HepG2 (cell line): ENCODE results near the gene NINL. TPM values are rescaled to one million over a fixed set of nuclear protein-coding genes. Genes with fewer than 3 reads are reported as not detected.

Experiments
- FOXJ3 ChIP-seq: sonication (generic); formaldehyde crosslinking; IDR thresholded peaks from 2 replicates; pipeline ENCODE4 v1.4.0; 2020; ENCODE audit warnings: missing genetic modification reagents, mild to moderate bottlenecking, borderline replicate concordance
- FOXO1 ChIP-seq: sonication (generic); formaldehyde crosslinking; IDR thresholded peaks from 2 replicates; pipeline ENCODE4 v1.4.0; 2020; ENCODE audit warnings: missing genetic modification reagents
- GPN1 ChIP-seq: sonication (generic); formaldehyde crosslinking; IDR thresholded peaks from 2 replicates; pipeline ENCODE4 v1.5.1; 2020; ENCODE audit warnings: missing genetic modification reagents, borderline replicate concordance
- KDM3A ChIP-seq: IDR thresholded peaks from 2 replicates; pipeline ENCODE4 v1.6.1; 2018; ENCODE audit warnings: low read depth, missing compliant biosample characterization
- KLF15 ChIP-seq: sonication (generic); formaldehyde crosslinking; IDR thresholded peaks from 2 replicates; pipeline ENCODE4 v1.8.1; 2023; ENCODE audit warnings: borderline replicate concordance, mild to moderate bottlenecking, inconsistent platforms, missing genetic modification reagents, mixed read lengths
- YEATS4 ChIP-seq: sonication (generic); formaldehyde crosslinking; IDR thresholded peaks from 2 replicates; pipeline ENCODE4 v1.4.0; 2020; ENCODE audit warnings: missing genetic modification reagents, borderline replicate concordance
- ZNF20 ChIP-seq: sonication (generic); formaldehyde crosslinking; IDR thresholded peaks from 2 replicates; pipeline ENCODE4 v1.4.0; 2020; ENCODE audit warnings: mild to moderate bottlenecking, moderate library complexity, missing genetic modification reagents
- ZNF205 ChIP-seq: IDR thresholded peaks from 2 replicates; pipeline ENCODE4 v1.6.1; 2018; ENCODE audit warnings: missing biosample characterization, missing genetic modification reagents
- polyA plus RNA-seq, 8 experiments: library from polyadenylated mRNA; depleted of rRNA in 3 of 8; stranded (reverse) in 7 of 8; unstranded in 1 of 8; fragments of >200 nt; fragmentation: Illumina TruSeq in 4 of 8; extraction: Trizol in 4 of 8; gene quantifications; 2 replicates each; pipeline versions ENCODE4 v1.2.1 to v1.2.3, GENCODE V29; 2011 to 2016; ENCODE audit warnings: low read depth in 4 of 8, missing spikeins in 1 of 8, mixed read lengths in 1 of 8; ENCODE audit not compliant: insufficient read depth in 1 of 8
- total RNA-seq, 5 experiments: library from RNA; depleted of rRNA; stranded (reverse); fragments of >200 nt; fragmentation: Illumina TruSeq; extraction: Trizol; gene quantifications; 2 replicates each; pipeline ENCODE4 v1.2.3, GENCODE V29; 2016; ENCODE audit warnings: low read depth in 1 of 5
- TF ChIP-seq, protein P1 (sequence below): sonication (generic); formaldehyde crosslinking; conservative IDR thresholded peaks from 2 replicates; pipeline ENCODE4 v1.4.0; 2020; ENCODE audit warnings: missing genetic modification reagents
- TF ChIP-seq, protein P2 (sequence below): sonication (generic); formaldehyde crosslinking; IDR thresholded peaks from 2 replicates; pipeline ENCODE4 v1.4.0; 2020; ENCODE audit warnings: mild to moderate bottlenecking, missing genetic modification reagents
- TF ChIP-seq, protein P3 (sequence below), 2 experiments: sonication (generic) in 1 of 2; formaldehyde crosslinking in 1 of 2; IDR thresholded peaks; 2 replicates each; pipeline versions ENCODE4 v1.5.1 to v1.6.1; 2011 to 2020; ENCODE audit warnings: borderline replicate concordance in 1 of 2, low read depth in 1 of 2, low read length in 1 of 2, mild to moderate bottlenecking in 1 of 2, missing genetic modification reagents in 1 of 2, moderate library complexity in 1 of 2
- TF ChIP-seq, protein P4 (sequence below): sonication (generic); formaldehyde crosslinking; conservative IDR thresholded peaks from 2 replicates; pipeline ENCODE4 v1.4.0; 2020; ENCODE audit warnings: mild to moderate bottlenecking, missing genetic modification reagents, moderate library complexity
- TF ChIP-seq, protein P5 (sequence below): sonication (generic); formaldehyde crosslinking; IDR thresholded peaks from 2 replicates; pipeline ENCODE4 v1.8.0; 2022; ENCODE audit warnings: mild to moderate bottlenecking, missing genetic modification reagents, moderate library complexity
- TF ChIP-seq, protein P6 (sequence below): sonication (generic); formaldehyde crosslinking; IDR thresholded peaks from 2 replicates; pipeline ENCODE4 v1.4.0; 2020; ENCODE audit warnings: mild to moderate bottlenecking, missing genetic modification reagents, borderline replicate concordance
- TF ChIP-seq, protein P7 (sequence below): sonication (generic); formaldehyde crosslinking; IDR thresholded peaks from 2 replicates; pipeline ENCODE4 v1.5.0; 2020; ENCODE audit warnings: missing genetic modification reagents

Gene NINL
- total and polyA plus RNA-seq, 2 of the 13 experiments (the other 11 are each of a cell fraction or from before 2014, with no cell fraction given), result 32.3 to 34.3 TPM

DNA sequence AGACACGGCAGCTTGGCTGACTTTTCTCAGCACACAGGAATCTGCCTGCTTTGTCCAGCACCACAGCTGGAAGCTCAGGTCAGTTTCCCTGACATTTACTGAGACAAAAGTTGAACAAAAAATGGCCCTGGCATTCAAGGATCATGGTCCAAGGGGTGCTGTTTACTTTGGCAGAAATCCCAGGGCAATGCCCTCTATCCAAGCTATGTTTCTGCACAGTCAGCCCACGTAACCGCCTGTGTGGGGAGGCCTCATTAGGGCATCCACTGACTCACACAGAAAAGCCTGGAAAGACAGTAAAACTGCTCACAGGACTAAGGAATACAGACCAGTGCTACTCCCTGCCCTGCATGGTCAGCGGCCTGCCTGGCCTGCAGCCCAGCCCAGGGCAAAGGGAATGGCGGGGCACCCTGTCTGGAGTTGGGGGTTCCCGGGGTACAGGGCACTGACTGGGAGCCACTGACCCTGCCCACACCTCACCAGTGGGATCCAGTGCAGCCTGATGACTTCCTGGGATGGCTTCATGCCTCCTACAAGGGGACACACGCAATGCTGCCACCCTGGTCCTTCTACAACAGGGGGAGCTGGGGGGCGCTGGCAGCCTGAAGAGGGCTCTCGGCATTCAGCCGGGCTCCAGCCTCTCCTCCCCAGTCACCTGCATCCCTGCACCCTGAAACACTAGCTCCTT lies 77.1 kb downstream of the NINL start (continued):
- TF ChIP-seq, protein P1, sequence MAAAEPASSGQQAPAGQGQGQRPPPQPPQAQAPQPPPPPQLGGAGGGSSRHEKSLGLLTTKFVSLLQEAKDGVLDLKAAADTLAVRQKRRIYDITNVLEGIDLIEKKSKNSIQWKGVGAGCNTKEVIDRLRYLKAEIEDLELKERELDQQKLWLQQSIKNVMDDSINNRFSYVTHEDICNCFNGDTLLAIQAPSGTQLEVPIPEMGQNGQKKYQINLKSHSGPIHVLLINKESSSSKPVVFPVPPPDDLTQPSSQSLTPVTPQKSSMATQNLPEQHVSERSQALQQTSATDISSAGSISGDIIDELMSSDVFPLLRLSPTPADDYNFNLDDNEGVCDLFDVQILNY, result no peak
- TF ChIP-seq, protein P2, sequence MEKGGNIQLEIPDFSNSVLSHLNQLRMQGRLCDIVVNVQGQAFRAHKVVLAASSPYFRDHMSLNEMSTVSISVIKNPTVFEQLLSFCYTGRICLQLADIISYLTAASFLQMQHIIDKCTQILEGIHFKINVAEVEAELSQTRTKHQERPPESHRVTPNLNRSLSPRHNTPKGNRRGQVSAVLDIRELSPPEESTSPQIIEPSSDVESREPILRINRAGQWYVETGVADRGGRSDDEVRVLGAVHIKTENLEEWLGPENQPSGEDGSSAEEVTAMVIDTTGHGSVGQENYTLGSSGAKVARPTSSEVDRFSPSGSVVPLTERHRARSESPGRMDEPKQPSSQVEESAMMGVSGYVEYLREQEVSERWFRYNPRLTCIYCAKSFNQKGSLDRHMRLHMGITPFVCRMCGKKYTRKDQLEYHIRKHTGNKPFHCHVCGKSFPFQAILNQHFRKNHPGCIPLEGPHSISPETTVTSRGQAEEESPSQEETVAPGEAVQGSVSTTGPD (CRISPR knock-in tag), result peak; percentile 81; the same call in 1 of the 2 replicates
- TF ChIP-seq KLF15 (CRISPR knock-in tag) (no peak; the same call in 1 of the 2 replicates), YEATS4 (CRISPR knock-in tag) (peak; percentile 96), GPN1 (CRISPR knock-in tag) (0 out of 2 replicates have a peak, but pooled peaks have one; percentile 36), ZNF205 (CRISPR knock-in tag) (peak; percentile 87), FOXJ3 (CRISPR knock-in tag) (peak; percentile 100), FOXO1 (peak; percentile 95), ZNF20 (CRISPR knock-in tag) (no peak), KDM3A (CRISPR knock-in tag) (peak; percentile 98)
- TF ChIP-seq, protein P3, sequence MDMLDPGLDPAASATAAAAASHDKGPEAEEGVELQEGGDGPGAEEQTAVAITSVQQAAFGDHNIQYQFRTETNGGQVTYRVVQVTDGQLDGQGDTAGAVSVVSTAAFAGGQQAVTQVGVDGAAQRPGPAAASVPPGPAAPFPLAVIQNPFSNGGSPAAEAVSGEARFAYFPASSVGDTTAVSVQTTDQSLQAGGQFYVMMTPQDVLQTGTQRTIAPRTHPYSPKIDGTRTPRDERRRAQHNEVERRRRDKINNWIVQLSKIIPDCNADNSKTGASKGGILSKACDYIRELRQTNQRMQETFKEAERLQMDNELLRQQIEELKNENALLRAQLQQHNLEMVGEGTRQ (IDR thresholded peaks at IDR 0.05; ENCODE audit: low read depth, low read length), result no peak
- TF ChIP-seq, protein P3 (CRISPR knock-in tag; IDR thresholded peaks at IDR 0.05; ENCODE audit: borderline replicate concordance), result no peak
- TF ChIP-seq, protein P4, sequence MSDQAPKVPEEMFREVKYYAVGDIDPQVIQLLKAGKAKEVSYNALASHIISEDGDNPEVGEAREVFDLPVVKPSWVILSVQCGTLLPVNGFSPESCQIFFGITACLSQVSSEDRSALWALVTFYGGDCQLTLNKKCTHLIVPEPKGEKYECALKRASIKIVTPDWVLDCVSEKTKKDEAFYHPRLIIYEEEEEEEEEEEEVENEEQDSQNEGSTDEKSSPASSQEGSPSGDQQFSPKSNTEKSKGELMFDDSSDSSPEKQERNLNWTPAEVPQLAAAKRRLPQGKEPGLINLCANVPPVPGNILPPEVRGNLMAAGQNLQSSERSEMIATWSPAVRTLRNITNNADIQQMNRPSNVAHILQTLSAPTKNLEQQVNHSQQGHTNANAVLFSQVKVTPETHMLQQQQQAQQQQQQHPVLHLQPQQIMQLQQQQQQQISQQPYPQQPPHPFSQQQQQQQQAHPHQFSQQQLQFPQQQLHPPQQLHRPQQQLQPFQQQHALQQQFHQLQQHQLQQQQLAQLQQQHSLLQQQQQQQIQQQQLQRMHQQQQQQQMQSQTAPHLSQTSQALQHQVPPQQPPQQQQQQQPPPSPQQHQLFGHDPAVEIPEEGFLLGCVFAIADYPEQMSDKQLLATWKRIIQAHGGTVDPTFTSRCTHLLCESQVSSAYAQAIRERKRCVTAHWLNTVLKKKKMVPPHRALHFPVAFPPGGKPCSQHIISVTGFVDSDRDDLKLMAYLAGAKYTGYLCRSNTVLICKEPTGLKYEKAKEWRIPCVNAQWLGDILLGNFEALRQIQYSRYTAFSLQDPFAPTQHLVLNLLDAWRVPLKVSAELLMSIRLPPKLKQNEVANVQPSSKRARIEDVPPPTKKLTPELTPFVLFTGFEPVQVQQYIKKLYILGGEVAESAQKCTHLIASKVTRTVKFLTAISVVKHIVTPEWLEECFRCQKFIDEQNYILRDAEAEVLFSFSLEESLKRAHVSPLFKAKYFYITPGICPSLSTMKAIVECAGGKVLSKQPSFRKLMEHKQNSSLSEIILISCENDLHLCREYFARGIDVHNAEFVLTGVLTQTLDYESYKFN (CRISPR knock-in tag), result peak; percentile 100
- TF ChIP-seq, protein P5, sequence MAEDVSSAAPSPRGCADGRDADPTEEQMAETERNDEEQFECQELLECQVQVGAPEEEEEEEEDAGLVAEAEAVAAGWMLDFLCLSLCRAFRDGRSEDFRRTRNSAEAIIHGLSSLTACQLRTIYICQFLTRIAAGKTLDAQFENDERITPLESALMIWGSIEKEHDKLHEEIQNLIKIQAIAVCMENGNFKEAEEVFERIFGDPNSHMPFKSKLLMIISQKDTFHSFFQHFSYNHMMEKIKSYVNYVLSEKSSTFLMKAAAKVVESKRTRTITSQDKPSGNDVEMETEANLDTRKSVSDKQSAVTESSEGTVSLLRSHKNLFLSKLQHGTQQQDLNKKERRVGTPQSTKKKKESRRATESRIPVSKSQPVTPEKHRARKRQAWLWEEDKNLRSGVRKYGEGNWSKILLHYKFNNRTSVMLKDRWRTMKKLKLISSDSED (CRISPR knock-in tag), result no peak
- TF ChIP-seq, protein P6, sequence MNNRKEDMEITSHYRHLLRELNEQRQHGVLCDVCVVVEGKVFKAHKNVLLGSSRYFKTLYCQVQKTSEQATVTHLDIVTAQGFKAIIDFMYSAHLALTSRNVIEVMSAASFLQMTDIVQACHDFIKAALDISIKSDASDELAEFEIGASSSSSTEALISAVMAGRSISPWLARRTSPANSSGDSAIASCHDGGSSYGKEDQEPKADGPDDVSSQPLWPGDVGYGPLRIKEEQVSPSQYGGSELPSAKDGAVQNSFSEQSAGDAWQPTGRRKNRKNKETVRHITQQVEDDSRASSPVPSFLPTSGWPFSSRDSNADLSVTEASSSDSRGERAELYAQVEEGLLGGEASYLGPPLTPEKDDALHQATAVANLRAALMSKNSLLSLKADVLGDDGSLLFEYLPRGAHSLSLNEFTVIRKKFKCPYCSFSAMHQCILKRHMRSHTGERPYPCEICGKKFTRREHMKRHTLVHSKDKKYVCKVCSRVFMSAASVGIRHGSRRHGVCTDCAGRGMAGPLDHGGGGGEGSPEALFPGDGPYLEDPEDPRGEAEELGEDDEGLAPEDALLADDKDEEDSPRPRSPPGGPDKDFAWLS (CRISPR knock-in tag), result peak; percentile 84; the same call in 1 of the 2 replicates
- TF ChIP-seq, protein P7, sequence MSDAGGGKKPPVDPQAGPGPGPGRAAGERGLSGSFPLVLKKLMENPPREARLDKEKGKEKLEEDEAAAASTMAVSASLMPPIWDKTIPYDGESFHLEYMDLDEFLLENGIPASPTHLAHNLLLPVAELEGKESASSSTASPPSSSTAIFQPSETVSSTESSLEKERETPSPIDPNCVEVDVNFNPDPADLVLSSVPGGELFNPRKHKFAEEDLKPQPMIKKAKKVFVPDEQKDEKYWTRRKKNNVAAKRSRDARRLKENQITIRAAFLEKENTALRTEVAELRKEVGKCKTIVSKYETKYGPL (CRISPR knock-in tag), result peak; percentile 31; the same call in 1 of the 2 replicates
